ENCODE measurements around the gene PCDHGC3. TPM values are rescaled to one million over a fixed set of nuclear protein-coding genes. Genes with fewer than 3 reads are reported as not detected.

Gene PCDHGC3
- total RNA-seq, 3 donors from 2014 or later, result 0.22 to 0.55 (median 0.48) TPM

- DNase-seq, result no peak
- Mint-ChIP-seq H3K9me3 (no peaks in the 10 kb centered on the region), H3K36me3 (ENCODE audit: insufficient read depth) (peaks cover 52% of the 10 kb centered on the region), H3K4me3 (no peak overlapping the region), H3K4me1 (ENCODE audit: low read depth) (peaks cover 45% of the 10 kb centered on the region), H3K27me3 (ENCODE audit: low read depth) (no peaks in the 10 kb centered on the region)
- no peak for ATAC-seq
Observed at GRCh38 chr5:141517880-141518617, 42.3 kb downstream of the PCDHGC3 start.

GRCh38 chr5:141518618-141519015 is 42.9 kb downstream of the PCDHGC3 start:
- ATAC-seq, result no peak
- DNase-seq, result no peak
- peaks cover 52% of the 10 kb centered on the region for H3K36me3 Mint-ChIP-seq (ENCODE audit: insufficient read depth)
- no peak overlapping the region for H3K4me3 Mint-ChIP-seq
- no peaks in the 10 kb centered on the region for H3K9me3 Mint-ChIP-seq
- H3K4me1 Mint-ChIP-seq (ENCODE audit: low read depth), result peaks cover 42% of the 10 kb centered on the region
- no peaks in the 10 kb centered on the region for H3K27me3 Mint-ChIP-seq (ENCODE audit: low read depth)

DNA sequence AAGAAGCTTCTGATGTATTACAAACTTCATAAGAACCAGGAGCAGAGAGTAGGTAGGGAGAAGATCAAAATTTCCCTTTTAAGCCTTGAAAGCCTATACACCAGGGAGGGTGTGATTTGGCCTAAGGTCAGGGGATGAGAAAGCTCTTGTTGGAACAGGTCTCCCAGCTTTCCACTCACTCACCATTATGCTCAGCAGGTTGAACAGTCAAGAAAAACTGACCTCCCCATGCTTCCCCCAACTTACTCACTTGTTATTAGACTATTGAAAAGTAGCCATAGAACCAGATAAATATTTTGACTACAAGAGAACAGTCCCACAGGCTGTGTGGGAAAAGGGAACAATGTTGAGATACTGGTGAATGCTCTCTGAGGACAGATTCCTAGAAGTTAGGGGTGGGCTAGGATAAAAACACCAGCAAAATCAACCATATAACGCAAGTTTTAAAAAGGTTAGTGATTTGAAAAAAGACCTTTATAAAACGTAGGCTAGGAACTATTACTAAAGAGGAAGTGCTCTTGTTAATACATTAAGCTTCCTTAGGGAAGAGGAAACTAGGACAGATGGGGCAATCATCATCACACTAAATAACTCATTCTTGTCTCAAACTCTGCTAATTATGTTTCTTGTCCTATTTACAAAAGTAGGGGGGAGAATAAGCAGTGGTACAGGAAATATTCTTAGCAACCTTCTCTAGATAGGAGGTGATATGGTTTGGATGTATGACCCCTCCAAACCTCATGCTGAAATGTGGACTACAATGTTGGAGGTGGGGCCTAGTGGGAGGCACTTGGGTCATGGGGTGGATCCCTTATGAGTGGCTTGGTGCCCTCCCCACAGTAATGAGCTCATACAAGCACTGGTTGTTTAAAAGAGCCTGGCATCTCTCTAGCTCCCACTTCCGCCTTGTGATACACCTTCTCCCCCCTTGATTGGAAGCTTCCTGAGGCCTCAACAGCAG is 44.1 kb downstream of the PCDHGC3 start:
- DNase-seq (no peak), ATAC-seq (no peak)
- Mint-ChIP-seq H3K27me3 (ENCODE audit: low read depth) (no peaks in the 10 kb centered on the region), H3K9me3 (no peaks in the 10 kb centered on the region), H3K36me3 (ENCODE audit: insufficient read depth) (peaks cover 57% of the 10 kb centered on the region), H3K4me1 (ENCODE audit: low read depth) (peaks cover 34% of the 10 kb centered on the region), H3K4me3 (no peak overlapping the region)

DNA sequence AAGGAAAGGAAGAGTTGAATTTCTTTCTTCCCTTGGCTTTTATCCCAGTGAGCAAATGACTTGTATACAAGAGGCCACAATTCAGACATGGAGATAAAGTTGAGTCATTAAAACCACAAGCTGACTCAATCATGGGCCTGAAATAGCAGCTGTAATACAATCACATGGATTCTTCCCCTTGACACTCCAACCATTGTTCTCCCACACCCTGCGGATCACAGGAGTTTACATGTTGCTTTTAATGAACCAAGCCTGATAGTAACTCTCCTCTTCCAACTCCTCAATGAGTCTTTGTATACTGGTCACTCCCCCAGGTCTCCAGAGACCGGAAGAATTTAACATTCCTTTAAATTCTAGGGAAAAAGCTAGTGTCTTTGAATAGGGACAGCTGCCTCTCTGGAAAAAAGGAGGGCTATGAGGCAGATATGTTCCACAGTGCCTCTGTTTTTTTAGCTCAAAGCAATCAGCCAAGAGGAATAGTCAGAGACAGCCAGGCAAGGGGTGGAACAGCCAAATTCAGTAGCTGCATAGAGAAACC is 45.5 kb downstream of the PCDHGC3 start:
- ATAC-seq (peak; percentile 75 to 77), DNase-seq (no peak)
- Mint-ChIP-seq H3K27me3 (ENCODE audit: low read depth) (no peaks in the 10 kb centered on the region), H3K4me3 (no peak overlapping the region), H3K36me3 (ENCODE audit: insufficient read depth) (peaks cover 58% of the 10 kb centered on the region), H3K4me1 (ENCODE audit: low read depth) (peaks cover 29% of the 10 kb centered on the region), H3K9me3 (no peaks in the 10 kb centered on the region)

- no peak for DNase-seq
- peaks cover 55% of the 10 kb centered on the region for H3K36me3 Mint-ChIP-seq (ENCODE audit: insufficient read depth)
- no peaks in the 10 kb centered on the region for H3K9me3 Mint-ChIP-seq
- H3K4me3 Mint-ChIP-seq, result no peak overlapping the region
- ATAC-seq, result no peak
- no peaks in the 10 kb centered on the region for H3K27me3 Mint-ChIP-seq (ENCODE audit: low read depth)
- H3K4me1 Mint-ChIP-seq (ENCODE audit: low read depth), result peaks cover 28% of the 10 kb centered on the region
Observed at GRCh38 chr5:141522301-141522700, 46.5 kb downstream of the PCDHGC3 start.

GRCh38 chr5:141523991-141524390 is 48.2 kb downstream of the PCDHGC3 start:
- peaks cover 28% of the 10 kb centered on the region for H3K4me1 Mint-ChIP-seq (ENCODE audit: low read depth)
- DNase-seq, result no peak
- H3K36me3 Mint-ChIP-seq (ENCODE audit: insufficient read depth), result peaks cover 62% of the 10 kb centered on the region
- no peaks in the 10 kb centered on the region for H3K9me3 Mint-ChIP-seq
- ATAC-seq, result no peak
- no peaks in the 10 kb centered on the region for H3K27me3 Mint-ChIP-seq (ENCODE audit: low read depth)
- H3K4me3 Mint-ChIP-seq, result no peak overlapping the region

DNA sequence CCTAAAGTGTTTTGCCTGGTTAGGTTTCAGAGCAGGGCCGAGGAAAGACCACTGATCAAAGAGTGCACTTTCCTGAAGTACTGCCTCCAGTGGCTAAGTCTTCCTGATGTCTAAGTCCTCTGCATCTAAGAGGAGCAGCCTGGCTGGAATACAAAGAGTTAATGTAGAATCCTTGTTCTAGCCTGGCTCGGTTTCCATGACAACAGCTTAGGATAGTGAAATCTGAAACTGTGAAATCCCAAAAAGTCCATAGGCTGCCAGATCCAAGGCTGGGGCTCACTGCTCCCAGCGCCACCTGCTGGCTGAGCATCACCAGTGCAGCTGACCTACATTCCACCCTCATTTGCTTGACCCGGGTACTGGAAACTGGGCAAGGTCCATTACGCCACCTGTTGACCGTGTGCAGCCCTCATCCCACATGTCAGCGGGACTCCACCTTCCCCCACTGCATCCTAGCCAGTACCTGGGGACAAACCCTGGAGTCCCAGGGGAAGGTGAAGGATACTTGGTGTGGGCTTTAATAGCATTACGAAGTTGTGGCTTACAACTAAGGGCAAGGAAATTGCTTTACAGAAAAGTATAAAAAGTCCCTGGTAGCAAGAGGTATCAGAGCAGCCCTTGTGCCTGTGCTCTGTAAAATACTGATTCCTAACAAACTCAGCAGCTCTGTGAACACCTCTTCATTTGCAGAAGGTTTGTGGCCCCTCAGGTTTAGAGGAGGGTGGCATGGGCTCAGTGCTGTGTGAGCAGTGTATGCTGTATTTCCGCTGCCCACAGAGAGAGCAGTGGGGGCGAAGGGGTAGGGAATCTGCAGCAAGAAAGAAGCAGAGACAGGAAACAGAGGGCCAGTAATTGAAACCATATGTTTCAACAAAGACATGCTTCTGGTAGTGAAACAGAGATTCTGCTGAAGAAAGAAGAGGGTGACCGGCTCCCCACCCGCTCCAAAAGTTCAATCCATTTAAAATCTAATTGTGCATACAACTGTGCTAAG is 49.1 kb downstream of the PCDHGC3 start:
- ATAC-seq, result peak; percentile 61 to 70
- Mint-ChIP-seq H3K4me1 (ENCODE audit: low read depth) (peaks cover 28% of the 10 kb centered on the region), H3K4me3 (no peak overlapping the region), H3K36me3 (ENCODE audit: insufficient read depth) (peaks cover 55% of the 10 kb centered on the region), H3K9me3 (no peaks in the 10 kb centered on the region), H3K27me3 (ENCODE audit: low read depth) (no peaks in the 10 kb centered on the region)
- peak; percentile 40 for DNase-seq

- ATAC-seq, result no peak
- H3K36me3 Mint-ChIP-seq (ENCODE audit: insufficient read depth), result peaks cover 52% of the 10 kb centered on the region
- no peaks in the 10 kb centered on the region for H3K9me3 Mint-ChIP-seq
- no peak overlapping the region for H3K4me3 Mint-ChIP-seq
- peaks cover 27% of the 10 kb centered on the region for H3K4me1 Mint-ChIP-seq (ENCODE audit: low read depth)
- no peaks in the 10 kb centered on the region for H3K27me3 Mint-ChIP-seq (ENCODE audit: low read depth)
- DNase-seq, result no peak
Observed at GRCh38 chr5:141525653-141526052, 49.9 kb downstream of the PCDHGC3 start.

DNA sequence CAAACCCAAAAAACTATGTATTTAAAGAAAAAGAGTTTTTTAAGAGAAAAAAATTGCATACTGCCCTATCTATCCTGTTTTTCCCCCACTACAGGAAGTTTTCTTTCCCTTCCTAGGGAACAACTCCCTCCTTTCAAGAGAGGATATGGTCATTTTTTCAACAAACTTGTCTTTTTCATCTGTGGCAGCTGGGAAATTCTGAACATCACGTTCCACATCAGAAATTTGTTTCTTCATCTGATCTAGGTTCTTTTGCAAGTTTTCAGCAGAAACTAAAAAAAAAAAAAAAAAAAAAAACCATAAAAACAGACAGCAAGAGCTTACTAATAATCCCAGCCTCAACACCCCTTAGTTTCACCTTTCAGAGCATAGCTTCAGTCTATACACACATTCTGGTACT is 51.7 kb downstream of the PCDHGC3 start:
- no peaks in the 10 kb centered on the region for H3K27me3 Mint-ChIP-seq (ENCODE audit: low read depth)
- ATAC-seq (no peak), DNase-seq (no peak)
- no peak overlapping the region for H3K4me3 Mint-ChIP-seq
- peaks cover 13% of the 10 kb centered on the region for H3K4me1 Mint-ChIP-seq (ENCODE audit: low read depth)
- H3K9me3 Mint-ChIP-seq, result no peaks in the 10 kb centered on the region
- H3K36me3 Mint-ChIP-seq (ENCODE audit: insufficient read depth), result peaks cover 40% of the 10 kb centered on the region

Other genes starting within 250 kb of the PCDHGC3 start
- gene PCDHB15, start 230.6 kb upstream of the PCDHGC3 start, total RNA-seq, result under 1 TPM in 1 of 3 donors, not detected in 2; 0.08 TPM
- gene SLC25A2, start 171.9 kb upstream of the PCDHGC3 start, total RNA-seq, result under 1 TPM in 1 of 3 donors, not detected in 2; 0.18 TPM
- 10 to 100 TPM; 64.8 to 73.8 (median 70.4) TPM for gene TAF7, start 155.2 kb upstream of the PCDHGC3 start, total RNA-seq
- under 1 TPM; 0.05 to 0.11 (median 0.11) TPM for gene PCDHGA1, start 145.5 kb upstream of the PCDHGC3 start, total RNA-seq
- under 1 TPM in 1 of 3 donors, not detected in 2; 0.05 TPM for gene PCDHGA2, start 137.2 kb upstream of the PCDHGC3 start, total RNA-seq
- gene PCDHGA3, start 132.1 kb upstream of the PCDHGC3 start, total RNA-seq, result not detected
- under 1 TPM in 1 of 3 donors, not detected in 2; 0.13 TPM for gene PCDHGB1, start 125.9 kb upstream of the PCDHGC3 start, total RNA-seq
- gene PCDHGA4, start 120.9 kb upstream of the PCDHGC3 start, total RNA-seq, result under 1 TPM; 0.08 to 0.30 (median 0.08) TPM
- gene PCDHGB2, start 116.0 kb upstream of the PCDHGC3 start, total RNA-seq, result under 1 TPM; 0.13 to 0.43 (median 0.40) TPM
- gene PCDHGA5, start 111.8 kb upstream of the PCDHGC3 start, total RNA-seq, result under 1 TPM; 0.05 to 0.13 (median 0.08) TPM
- gene PCDHGB3, start 105.7 kb upstream of the PCDHGC3 start, total RNA-seq, result under 1 TPM; 0.10 to 0.19 (median 0.13) TPM
- gene PCDHGA6, start 102.1 kb upstream of the PCDHGC3 start, total RNA-seq, result under 1 TPM; 0.13 to 0.27 (median 0.18) TPM
- gene PCDHGA7, start 93.2 kb upstream of the PCDHGC3 start, total RNA-seq, result under 1 TPM in 2 of 3 donors, not detected in 1; 0.08 to 0.11 TPM
- under 1 TPM; 0.08 to 0.22 (median 0.20) TPM for gene PCDHGB4, start 88.3 kb upstream of the PCDHGC3 start, total RNA-seq
- gene PCDHGA8, start 83.3 kb upstream of the PCDHGC3 start, total RNA-seq, result not detected
- under 1 TPM; 0.26 to 0.91 (median 0.27) TPM for gene PCDHGB5, start 78.0 kb upstream of the PCDHGC3 start, total RNA-seq
- gene PCDHGA9, start 73.2 kb upstream of the PCDHGC3 start, total RNA-seq, result under 1 TPM; 0.13 to 0.18 (median 0.16) TPM
- under 1 TPM; 0.08 to 0.22 (median 0.18) TPM for gene PCDHGB6, start 67.9 kb upstream of the PCDHGC3 start, total RNA-seq
- under 1 TPM; 0.25 to 0.68 (median 0.40) TPM for gene PCDHGA10, start 63.0 kb upstream of the PCDHGC3 start, total RNA-seq
- gene PCDHGB7, start 58.3 kb upstream of the PCDHGC3 start, total RNA-seq, result under 1 TPM in 1 of 3 donors, not detected in 2; 0.15 TPM
- under 1 TPM; 0.05 to 0.13 (median 0.05) TPM for gene PCDHGA11, start 54.9 kb upstream of the PCDHGC3 start, total RNA-seq
- under 1 TPM; 0.11 to 0.24 (median 0.20) TPM for gene PCDHGA12, start 45.5 kb upstream of the PCDHGC3 start, total RNA-seq
- gene PCDHGC4, start 9.1 kb downstream of the PCDHGC3 start, total RNA-seq, result not detected
- not detected for gene PCDHGC5, start 13.1 kb downstream of the PCDHGC3 start, total RNA-seq
- gene DIAPH1, start 143.0 kb downstream of the PCDHGC3 start, total RNA-seq, result 100 to 1,000 TPM; 243 to 289 (median 269) TPM
- gene HDAC3, start 160.9 kb downstream of the PCDHGC3 start, total RNA-seq, result 10 to 100 TPM; 66.1 to 73.8 (median 71.7) TPM
- 10 to 100 TPM; 25.8 to 30.4 (median 29.5) TPM for gene RELL2, start 161.0 kb downstream of the PCDHGC3 start, total RNA-seq
- gene FCHSD1, start 175.5 kb downstream of the PCDHGC3 start, total RNA-seq, result 10 to 100 TPM; 20.5 to 29.7 (median 22.1) TPM
- 1 to 10 TPM in 2 of 3 donors, under 1 TPM in 1; 0.56 to 2.0 (median 1.1) TPM for gene ARAP3, start 206.3 kb downstream of the PCDHGC3 start, total RNA-seq

All from activated T-cell treated with anti-CD3 and anti-CD28 coated beads, Interleukin-2, amount 50 U/mL, for 4 hours (primary cell).